Measurements from ENCODE around the gene ARHGAP1. TPM values are rescaled to one million over a fixed set of nuclear protein-coding genes. Genes with fewer than 3 reads are reported as not detected.

Gene ARHGAP1
- total RNA-seq, 1 experiment from 2014 or later = 64.2 TPM

- Histone ChIP-seq H2AFZ (no peak overlapping the region), H4K20me1 (ENCODE audit: insufficient read depth) (peaks cover 10% of the 10 kb centered on the region), H3K9me2 (ENCODE audit: insufficient read depth) (no peaks in the 10 kb centered on the region), H3K4me3 (no peak overlapping the region), H3K79me2 (ENCODE audit: low read depth) (peaks cover 26% of the 10 kb centered on the region), H3K27me3 (ENCODE audit: insufficient read depth, low read depth) (no peaks in the 10 kb centered on the region), H3K4me2 (no peak overlapping the region), H3K27ac (no peak overlapping the region), H3K4me1 (replicated peaks; ENCODE audit: insufficient read depth) (peaks cover 13% of the 10 kb centered on the region), H3F3A (ENCODE audit: insufficient read depth, low read depth) (peaks cover 14% of the 10 kb centered on the region; the same call in 1 of the 2 replicates), H3K36me3 (ENCODE audit: low read depth) (peaks cover 27% of the 10 kb centered on the region; the same call in 1 of the 2 replicates), H3K9me3 (ENCODE audit: insufficient read depth, low read depth) (no peaks in the 10 kb centered on the region)
- BruUV-seq (replicated peaks) = no TSS peak
- ChIA-PET POLR2A (ENCODE audit: unreplicated experiment) (interaction anchor here (0.6 kb wide), 1 partner anchor 1296 kb away, joined by 3 read pairs; no protein-coding TSS in a partner anchor), CTCF (no interaction called here)
- TF ChIP-seq CTCF (conservative IDR thresholded peaks at IDR 0.05) = no peak
- no peak for TF ChIP-seq EZH2 (IDR thresholded peaks at IDR 0.05; ENCODE audit: low read depth)
- DNase-seq = no peak
- intact Hi-C loops (cut with micrococcal nuclease; ENCODE audit: unreplicated experiment) = no loop called here
Measured at GRCh38 chr11:46705070-46705688, 4.8 kb upstream of the ARHGAP1 start.

- H3K27me3 ChIP-seq (ENCODE audit: insufficient read depth, low read depth) = no peaks in the 10 kb centered on the region
- H3K27ac ChIP-seq = peak overlapping the region; percentile 46; the same call in 1 of the 2 replicates
- intact Hi-C loops (cut with micrococcal nuclease; ENCODE audit: unreplicated experiment) = no loop called here
- H3F3A ChIP-seq (ENCODE audit: insufficient read depth, low read depth) = peaks cover 6% of the 10 kb centered on the region; the same call in 1 of the 2 replicates
- BruUV-seq (replicated peaks) = TSS peak; percentile 56
- H2AFZ ChIP-seq = peak overlapping the region; percentile 82
- CTCF ChIA-PET = no interaction called here
- TF ChIP-seq EZH2 (IDR thresholded peaks at IDR 0.05; ENCODE audit: low read depth) (no peak), CTCF (conservative IDR thresholded peaks at IDR 0.05) (no peak)
- peaks cover 1% of the 10 kb centered on the region; the same call in 1 of the 2 replicates for H4K20me1 ChIP-seq (ENCODE audit: insufficient read depth)
- H3K4me3 ChIP-seq = peak overlapping the region; percentile 61
- POLR2A ChIA-PET (ENCODE audit: unreplicated experiment) = interaction anchor here (0.6 to 0.8 kb wide), 4 partner anchors 11 to 1059 kb away, joined by 3 to 22 read pairs (median 4); no protein-coding TSS in a partner anchor
- H3K36me3 ChIP-seq (ENCODE audit: low read depth) = peaks cover 27% of the 10 kb centered on the region; the same call in 1 of the 2 replicates
- no peaks in the 10 kb centered on the region for H3K9me3 ChIP-seq (ENCODE audit: insufficient read depth, low read depth)
- peaks cover 45% of the 10 kb centered on the region for H3K79me2 ChIP-seq (ENCODE audit: low read depth)
- DNase-seq = no peak
- peak overlapping the region; percentile 99 for H3K4me2 ChIP-seq
- peaks cover 13% of the 10 kb centered on the region for H3K4me1 ChIP-seq (replicated peaks; ENCODE audit: insufficient read depth)
- H3K9me2 ChIP-seq (ENCODE audit: insufficient read depth) = no peaks in the 10 kb centered on the region
Measured at GRCh38 chr11:46701078-46701654, 747 bp upstream of the ARHGAP1 start.

- Histone ChIP-seq H3K4me2 (0 out of 2 replicates have a peak overlapping the region, but pooled peaks have one; percentile 99), H3K9me3 (ENCODE audit: insufficient read depth, low read depth) (no peaks in the 10 kb centered on the region), H3K4me3 (no peak overlapping the region), H3K27ac (no peak overlapping the region), H3K27me3 (ENCODE audit: insufficient read depth, low read depth) (no peaks in the 10 kb centered on the region), H2AFZ (no peak overlapping the region), H3K4me1 (replicated peaks; ENCODE audit: insufficient read depth) (peaks cover 13% of the 10 kb centered on the region), H3K79me2 (ENCODE audit: low read depth) (peaks cover 45% of the 10 kb centered on the region), H4K20me1 (ENCODE audit: insufficient read depth) (no peaks in the 10 kb centered on the region), H3F3A (ENCODE audit: insufficient read depth, low read depth) (peaks cover 6% of the 10 kb centered on the region; the same call in 1 of the 2 replicates), H3K36me3 (ENCODE audit: low read depth) (peaks cover 12% of the 10 kb centered on the region; the same call in 1 of the 2 replicates), H3K9me2 (ENCODE audit: insufficient read depth) (no peaks in the 10 kb centered on the region)
- DNase-seq = no peak
- BruUV-seq (replicated peaks) = no TSS peak
- ChIA-PET POLR2A (ENCODE audit: unreplicated experiment) (interaction anchor here (1.1 kb wide), 1 partner anchor 23 kb away, joined by 4 read pairs; no protein-coding TSS in a partner anchor), CTCF (interaction anchor here (0.7 kb wide), 1 partner anchor 23 kb away, joined by 3 read pairs; no protein-coding TSS in a partner anchor)
- intact Hi-C loops (cut with micrococcal nuclease; ENCODE audit: unreplicated experiment) = no loop called here
- TF ChIP-seq EZH2 (IDR thresholded peaks at IDR 0.05; ENCODE audit: low read depth) (no peak), CTCF (conservative IDR thresholded peaks at IDR 0.05) (no peak)
Measured at GRCh38 chr11:46698597-46698996, 1.8 kb downstream of the ARHGAP1 start.
